GM23338 (cell line): ENCODE data around the gene ZNF766. TPM values are rescaled to one million over a fixed set of nuclear protein-coding genes. Genes with fewer than 3 reads are reported as not detected.

Experiments
- ATAC-seq: fragments of 200-7000 bp; cut with Tn5 transposase; 3 replicates; pipeline ENCODE4 v1.9.1; 2020
- DNase-seq: peaks from one replicate; pipeline ENCODE4 v3.0.0-alpha.2; 2015; ENCODE audit warnings: low spot score
- H2AFZ ChIP-seq: fragments of 200-600 bp; sonication (generic); 2 replicates; pipeline ENCODE4 v1.8.0; 2016; ENCODE audit warnings: antibody characterized with exemption, mild to moderate bottlenecking, moderate library complexity
- H3F3A ChIP-seq: fragments of 200-600 bp; sonication (generic); replicated peaks from 2 replicates; pipeline ENCODE4 v1.8.0; 2017; ENCODE audit warnings: antibody characterized with exemption, mixed run types, low read depth
- H3K27ac ChIP-seq: fragments of 200-600 bp; sonication (generic); 2 replicates; pipeline ENCODE4 v1.6.1; 2016; ENCODE audit warnings: low read depth
- H3K27me3 ChIP-seq: fragments of 200-600 bp; sonication (generic); 2 replicates; pipeline ENCODE4 v1.8.0; 2016; ENCODE audit warnings: mild to moderate bottlenecking, mixed run types, moderate library complexity; ENCODE audit not compliant: insufficient read depth
- H3K36me3 ChIP-seq: fragments of 200-600 bp; sonication (generic); 2 replicates; pipeline ENCODE4 v1.8.0; 2016; ENCODE audit warnings: mild to moderate bottlenecking; ENCODE audit not compliant: insufficient read depth
- H3K4me1 ChIP-seq: fragments of 200-600 bp; sonication (generic); 2 replicates; pipeline ENCODE4 v1.8.0; 2016; ENCODE audit warnings: mild to moderate bottlenecking, moderate library complexity; ENCODE audit not compliant: insufficient read depth
- H3K4me2 ChIP-seq: fragments of 200-600 bp; sonication (generic); 2 replicates; pipeline ENCODE4 v1.7.1; 2017; ENCODE audit warnings: mixed run types
- H3K4me3 ChIP-seq: fragments of 200-600 bp; sonication (generic); 2 replicates; pipeline ENCODE4 v1.6.1; 2016; ENCODE audit warnings: mixed run types
- H3K79me2 ChIP-seq: fragments of 200-600 bp; sonication (generic); replicated peaks from 2 replicates; pipeline ENCODE4 v1.8.0; 2017; ENCODE audit warnings: mild to moderate bottlenecking; ENCODE audit not compliant: insufficient read depth
- H3K9me2 ChIP-seq: fragments of 200-600 bp; sonication (generic); 2 replicates; pipeline ENCODE4 v1.8.0; 2017; ENCODE audit not compliant: insufficient read depth
- H4K20me1 ChIP-seq: fragments of 200-600 bp; sonication (generic); replicated peaks from 2 replicates; pipeline ENCODE4 v1.8.0; 2017; ENCODE audit warnings: mild to moderate bottlenecking; ENCODE audit not compliant: insufficient read depth
- H3K27ac Mint-ChIP-seq: 2 replicates; pipeline ENCODE4 v1.8.0; 2020; ENCODE audit warnings: inconsistent platforms, mild to moderate bottlenecking, moderate library complexity, mixed read lengths
- H3K27me3 Mint-ChIP-seq: 3 replicates; pipeline ENCODE4 v1.8.0; 2022; ENCODE audit warnings: low read depth, mild to moderate bottlenecking, moderate library complexity, mixed read lengths, inconsistent platforms; ENCODE audit not compliant: insufficient read depth, poor library complexity
- H3K36me3 Mint-ChIP-seq: 3 replicates; pipeline ENCODE4 v1.8.0; 2021; ENCODE audit warnings: low read depth, mild to moderate bottlenecking, inconsistent platforms, moderate library complexity, mixed read lengths
- H3K4me1 Mint-ChIP-seq: 3 replicates; pipeline ENCODE4 v1.8.0; 2020; ENCODE audit warnings: mild to moderate bottlenecking, inconsistent platforms, mixed read lengths
- H3K4me3 Mint-ChIP-seq: 3 replicates; pipeline ENCODE4 v1.8.0; 2021; ENCODE audit warnings: moderate library complexity, mild to moderate bottlenecking, inconsistent platforms, mixed read lengths
- H3K9me3 Mint-ChIP-seq: 3 replicates; pipeline ENCODE4 v1.8.0; 2020; ENCODE audit warnings: moderate library complexity, mild to moderate bottlenecking, inconsistent platforms, mixed read lengths
- CREB1 ChIP-seq: fragments of 250-450 bp; sonication (Bioruptor Pico); IDR thresholded peaks from 2 replicates; pipeline ENCODE4 v1.5.0; 2020; ENCODE audit warnings: low read depth, mild to moderate bottlenecking, moderate library complexity
- CTCF ChIP-seq, 2 experiments: fragments of 200-600 bp in 1 of 2; sonication (generic) in 1 of 2; conservative IDR thresholded peaks; 2 replicates each; pipeline versions ENCODE4 v1.5.1 to v1.6.1; 2016 to 2017; ENCODE audit warnings: antibody characterized with exemption in 2 of 2, low read depth in 2 of 2, mild to moderate bottlenecking in 2 of 2, moderate library complexity in 1 of 2
- ETS1 ChIP-seq: IDR thresholded peaks from 2 replicates; pipeline ENCODE4 v1.6.1; 2016; ENCODE audit warnings: antibody characterized with exemption
- EZH2 ChIP-seq: fragments of 200-600 bp; sonication (generic); IDR thresholded peaks from one replicate; pipeline ENCODE4 v1.8.0; 2017; ENCODE audit warnings: antibody characterized with exemption, mild to moderate bottlenecking, low read depth; ENCODE audit not compliant: unreplicated experiment
- EZH2phosphoT487 ChIP-seq: fragments of 200-600 bp; sonication (generic); IDR thresholded peaks from one replicate; pipeline ENCODE4 v1.8.1; 2018; ENCODE audit warnings: antibody characterized with exemption; ENCODE audit not compliant: unreplicated experiment
- JUNB ChIP-seq: IDR thresholded peaks from one replicate; pipeline ENCODE4 v1.6.1; 2016; ENCODE audit warnings: antibody characterized with exemption; ENCODE audit not compliant: unreplicated experiment
- NANOG ChIP-seq: IDR thresholded peaks from 2 replicates; pipeline ENCODE4 v1.6.1; 2016; ENCODE audit warnings: antibody characterized with exemption, borderline replicate concordance
- POLR2AphosphoS5 ChIP-seq: IDR thresholded peaks from 2 replicates; pipeline ENCODE4 v1.6.1; 2016; ENCODE audit warnings: antibody characterized with exemption, low read depth
- REST ChIP-seq: IDR thresholded peaks from one replicate; pipeline ENCODE4 v1.6.1; 2018; ENCODE audit warnings: antibody characterized with exemption; ENCODE audit not compliant: unreplicated experiment
- STAT1 ChIP-seq: IDR thresholded peaks from one replicate; pipeline ENCODE4 v1.6.1; 2016; ENCODE audit warnings: antibody characterized with exemption; ENCODE audit not compliant: unreplicated experiment
- ZNF114 ChIP-seq: fragments of 250-450 bp; sonication (Bioruptor Pico); IDR thresholded peaks from 2 replicates; pipeline ENCODE4 v1.5.0; 2020; ENCODE audit warnings: mild to moderate bottlenecking, moderate library complexity
- ZNF331 ChIP-seq: fragments of 250-450 bp; sonication (Bioruptor Pico); IDR thresholded peaks from 2 replicates; pipeline ENCODE4 v1.5.0; 2020; ENCODE audit warnings: low read depth, mild to moderate bottlenecking, moderate library complexity
- ZNF462 ChIP-seq: fragments of 250-450 bp; sonication (Bioruptor Pico); IDR thresholded peaks from 2 replicates; pipeline ENCODE4 v1.5.0; 2020; ENCODE audit warnings: mild to moderate bottlenecking, moderate library complexity
- polyA plus RNA-seq: library from polyadenylated mRNA; unstranded; fragments of >200 nt; fragmentation: Nextera tagmentation; extraction: Ambion mirVana; gene quantifications from 2 replicates; pipeline ENCODE4 v1.2.1, GENCODE V29; 2016
- total RNA-seq: library from RNA; depleted of rRNA; stranded (reverse); fragments of >200 nt; shearing (Covaris generic); gene quantifications from 2 replicates; pipeline ENCODE4 v1.2.3, GENCODE V29; 2014

ZNF766 gene
- total and polyA plus RNA-seq, 2 experiments from 2014 or later, result 22.1 to 29.3 TPM

- Histone ChIP-seq H3K36me3 (peaks cover 67% of the 10 kb centered on the region), H3K27ac (no peak overlapping the region)
Measured at GRCh38 chr19:52224211-52224610, 45.2 kb upstream of the ZNF766 start.

More at GRCh38 chr19:52224211-52224610, 45.2 kb upstream of the ZNF766 start:
- Mint-ChIP-seq H3K4me1 (no peaks in the 10 kb centered on the region), H3K27ac (no peak overlapping the region), H3K9me3 (no peaks in the 10 kb centered on the region; the same call in 2 of the 3 replicates), H3K36me3 (peaks cover 95% of the 10 kb centered on the region), H3K4me3 (no peak overlapping the region), H3K27me3 (peaks cover 8% of the 10 kb centered on the region)
- H3K79me2 ChIP-seq, result no peaks in the 10 kb centered on the region
- TF ChIP-seq ZNF114 (CRISPR knock-in tag), result no peak
- TF ChIP-seq EZH2phosphoT487, result no peak
- no peak for TF ChIP-seq JUNB
- no peak for TF ChIP-seq CREB1 (CRISPR knock-in tag)
- no peak for TF ChIP-seq ZNF331 (CRISPR knock-in tag)
- no peak for TF ChIP-seq NANOG
- TF ChIP-seq REST, result no peak
- no peak for TF ChIP-seq EZH2
- no peak for TF ChIP-seq STAT1
- TF ChIP-seq ETS1, result no peak
- no peak for TF ChIP-seq ZNF462 (CRISPR knock-in tag)
- TF ChIP-seq POLR2AphosphoS5, result no peak
- TF ChIP-seq CTCF (conservative IDR thresholded peaks at IDR 0.05; ENCODE audit: low read depth in 2 of 2), result no peak
- no peak for DNase-seq
- no peaks in the 10 kb centered on the region for H3K9me2 ChIP-seq
- no peaks in the 10 kb centered on the region for H3K4me1 ChIP-seq
- no peaks in the 10 kb centered on the region for H3F3A ChIP-seq
- H3K27me3 ChIP-seq, result no peaks in the 10 kb centered on the region
- H3K4me3 ChIP-seq, result no peak overlapping the region
- no peak overlapping the region for H3K4me2 ChIP-seq
- peaks cover 3% of the 10 kb centered on the region; the same call in 1 of the 2 replicates for H4K20me1 ChIP-seq
- no peak for ATAC-seq
- no peak overlapping the region for H2AFZ ChIP-seq
